HTERT RPE-1 (cell line): Measurements from ENCODE around the gene PADI2.

Experiments
- in situ Hi-C: fragments of 300-500 bp; cut with MboI; formaldehyde crosslinking; loops from 4 replicates; pipeline ENCODE4 v1.14.3; 2020; ENCODE audit warnings: low sequenced_read_pairs

The PADI2 gene

GRCh38 chr1:17140279-17140678, 21.0 kb upstream of the PADI2 start:
- in situ Hi-C loops = no loop called here

GRCh38 chr1:17139637-17140036, 20.4 kb upstream of the PADI2 start:
- in situ Hi-C loops = no loop called here

GRCh38 chr1:17137441-17137840, 18.2 kb upstream of the PADI2 start:
- in situ Hi-C loops = no loop called here

GRCh38 chr1:17136936-17137335, 17.7 kb upstream of the PADI2 start:
- in situ Hi-C loops = no loop called here

GRCh38 chr1:17136145-17136544, 16.9 kb upstream of the PADI2 start:
- in situ Hi-C loops = no loop called here

GRCh38 chr1:17135530-17135929, 16.3 kb upstream of the PADI2 start:
- in situ Hi-C loops = no loop called here

GRCh38 chr1:17134724-17135123, 15.5 kb upstream of the PADI2 start:
- in situ Hi-C loops = no loop called here

GRCh38 chr1:17134034-17134433, 14.8 kb upstream of the PADI2 start:
- in situ Hi-C loops = no loop called here

- in situ Hi-C loops = no loop called here
These were observed 10.9 kb upstream of the PADI2 start for GRCh38 chr1:17130138-17130635.

GRCh38 chr1:17128361-17128760, 9.1 kb upstream of the PADI2 start:
- in situ Hi-C loops = no loop called here

- in situ Hi-C loops = no loop called here
These were observed 6.5 kb upstream of the PADI2 start for GRCh38 chr1:17125756-17126237.

GRCh38 chr1:17123196-17124045, 4.2 kb upstream of the PADI2 start:
- in situ Hi-C loops = no loop called here

- in situ Hi-C loops = no loop called here
These were observed 3.4 kb upstream of the PADI2 start for GRCh38 chr1:17122521-17123164.

- in situ Hi-C loops = no loop called here
These were observed 2.6 kb upstream of the PADI2 start for GRCh38 chr1:17121881-17122280.

GRCh38 chr1:17120962-17121837, 1.9 kb upstream of the PADI2 start:
- in situ Hi-C loops = no loop called here

GRCh38 chr1:17120481-17120877, 1.2 kb upstream of the PADI2 start:
- in situ Hi-C loops = no loop called here

- in situ Hi-C loops = no loop called here
These were observed 676 bp upstream of the PADI2 start for GRCh38 chr1:17119773-17120480.

GRCh38 chr1:17118706-17119075, 560 bp downstream of the PADI2 start:
- in situ Hi-C loops = no loop called here

GRCh38 chr1:17118268-17118667, 983 bp downstream of the PADI2 start:
- in situ Hi-C loops = no loop called here

- in situ Hi-C loops = no loop called here
These were observed 1.6 kb downstream of the PADI2 start for GRCh38 chr1:17117451-17118265.
